Activated CD8-positive, alpha-beta memory T cell treated with anti-CD3 and anti-CD28 coated beads, Interleukin-2, amount 50 U/mL, for 4 hours (primary cell): ENCODE measurements around the gene ATP13A5.

ENCODE experiments used
- DNase-seq: peaks from one replicate; pipeline ENCODE4 v3.0.0-alpha.2; 2020

Gene ATP13A5

GRCh38 chr3:193269343-193270028 is 109.1 kb downstream of the ATP13A5 start:
- DNase-seq = no peak

GRCh38 chr3:193262707-193263106 is 115.8 kb downstream of the ATP13A5 start:
- DNase-seq = no peak

- DNase-seq = no peak
Measured at GRCh38 chr3:193261970-193262369, 116.6 kb downstream of the ATP13A5 start.

GRCh38 chr3:193253986-193254660 is 124.4 kb downstream of the ATP13A5 start:
- DNase-seq = no peak

GRCh38 chr3:193250492-193250891 is 128.1 kb downstream of the ATP13A5 start:
- no peak for DNase-seq

GRCh38 chr3:193248848-193249468 is 129.6 kb downstream of the ATP13A5 start:
- no peak for DNase-seq

GRCh38 chr3:193243571-193243970 is 135.0 kb downstream of the ATP13A5 start:
- DNase-seq = no peak

- no peak for DNase-seq
Measured at GRCh38 chr3:193241716-193242115, 136.8 kb downstream of the ATP13A5 start.

GRCh38 chr3:193240850-193241706 is 137.5 kb downstream of the ATP13A5 start, which contains the start of gene PLAAT1:
TSS of gene PLAAT1 (plus strand) at chr3:193241222. CDS start at chr3:193255651, 14,429 bp downstream.
- no peak for DNase-seq

- no peak for DNase-seq
Measured at GRCh38 chr3:193240436-193240849, 138.1 kb downstream of the ATP13A5 start.

- no peak for DNase-seq
Measured at GRCh38 chr3:193237030-193237429, 141.5 kb downstream of the ATP13A5 start.

- DNase-seq = no peak
Measured at GRCh38 chr3:193236599-193236998, 142.0 kb downstream of the ATP13A5 start.

- DNase-seq = no peak
Measured at GRCh38 chr3:193231201-193231600, 147.4 kb downstream of the ATP13A5 start.

GRCh38 chr3:193230610-193231009 is 147.9 kb downstream of the ATP13A5 start:
- no peak for DNase-seq

- DNase-seq = no peak
Measured at GRCh38 chr3:193229851-193230420, 148.6 kb downstream of the ATP13A5 start.

- no peak for DNase-seq
Measured at GRCh38 chr3:193228206-193228605, 150.3 kb downstream of the ATP13A5 start.

GRCh38 chr3:193225302-193226125 is 153.0 kb downstream of the ATP13A5 start:
- DNase-seq = no peak
